ENCODE data around the gene SPATA12.

SPATA12 gene

DNA sequence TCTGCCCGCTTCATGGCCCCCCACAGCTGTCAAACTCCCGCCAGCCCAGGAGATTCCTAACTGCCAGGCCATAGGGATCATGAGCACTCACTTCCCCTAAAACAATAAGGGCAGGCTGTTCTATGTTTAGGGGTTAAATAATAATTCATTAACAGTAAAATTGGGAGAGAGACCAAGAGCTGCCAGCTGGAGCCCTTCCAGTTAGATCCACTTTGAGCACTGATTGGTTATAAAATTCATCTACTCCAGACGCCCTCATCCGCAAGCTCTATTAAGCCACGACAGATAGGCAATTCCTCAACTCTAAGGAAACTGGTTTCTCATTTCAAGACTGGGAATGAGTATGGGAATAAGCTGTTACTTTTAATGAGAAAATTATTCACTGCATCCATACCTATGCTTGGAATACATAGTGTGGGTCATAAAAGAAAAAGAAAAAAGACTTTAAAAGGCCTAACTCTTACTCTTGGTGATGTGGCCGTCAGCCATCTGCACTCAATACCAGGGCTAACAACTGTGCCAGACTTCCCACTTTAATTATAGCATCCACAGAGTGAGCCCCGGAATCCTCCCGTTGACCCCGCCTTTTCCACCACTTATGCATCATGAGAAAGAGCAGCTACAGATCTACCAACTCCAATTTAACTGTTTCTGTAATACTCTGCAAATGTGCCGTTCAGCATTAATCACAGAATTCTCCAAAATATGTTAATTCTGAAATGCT lies 60.1 kb downstream of the SPATA12 start:
- no peak for DNase-seq
